ENCODE results near the gene GSPT1.
"Not testable (repeated sequence)": the region's sequence is repeated elsewhere in the genome, so short reads cannot be mapped to it uniquely, and the experiment has no call there.

The GSPT1 gene

DNA sequence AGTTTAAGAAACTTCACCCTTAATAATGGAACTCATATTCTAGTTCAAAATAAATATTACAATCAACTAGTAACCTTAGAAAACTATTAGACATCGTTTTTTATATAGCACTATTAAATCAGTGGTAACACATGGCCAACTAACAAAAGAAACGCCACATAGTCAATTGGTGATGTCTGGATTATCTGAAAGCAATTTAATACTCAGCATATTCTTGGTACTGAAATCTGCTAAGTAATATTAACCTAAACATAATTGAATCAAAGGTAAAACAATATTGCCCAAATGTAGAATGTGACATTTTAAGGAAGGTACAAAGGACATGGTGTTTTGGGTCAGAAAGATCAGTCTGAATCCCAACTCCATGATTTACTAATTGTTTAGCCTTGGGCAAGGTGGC, 53.3 kb downstream of the GSPT1 start:
- no peak for DNase-seq (ENCODE audit: low read depth in 2 of 2, low spot score in 1 of 2)

DNA sequence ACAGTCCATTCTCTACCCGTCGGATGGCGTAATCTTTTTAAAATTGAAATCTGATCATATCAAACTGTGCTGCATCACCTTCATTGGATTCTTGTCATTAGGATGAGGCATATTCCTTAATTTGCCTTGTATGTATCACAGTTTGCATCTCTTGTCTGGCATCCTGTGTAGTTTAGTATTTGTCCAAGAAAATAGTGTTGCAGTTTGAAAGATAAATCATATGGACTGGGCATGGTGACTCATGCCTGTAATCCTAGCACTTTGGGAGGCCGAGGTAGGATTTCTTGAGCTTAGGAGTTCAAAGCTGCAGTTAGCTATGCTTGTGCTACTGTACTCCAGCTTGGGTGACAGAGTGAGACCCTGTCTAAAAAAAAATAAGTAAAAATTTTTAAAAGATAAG, 58.6 kb downstream of the GSPT1 start:
- DNase-seq (ENCODE audit: low read depth in 2 of 2, low spot score in 1 of 2) = no peak

GRCh38 chr16:11852092-11852809, 63.5 kb downstream of the GSPT1 start:
- DNase-seq (ENCODE audit: low read depth in 2 of 2, low spot score in 1 of 2) = no peak

DNA sequence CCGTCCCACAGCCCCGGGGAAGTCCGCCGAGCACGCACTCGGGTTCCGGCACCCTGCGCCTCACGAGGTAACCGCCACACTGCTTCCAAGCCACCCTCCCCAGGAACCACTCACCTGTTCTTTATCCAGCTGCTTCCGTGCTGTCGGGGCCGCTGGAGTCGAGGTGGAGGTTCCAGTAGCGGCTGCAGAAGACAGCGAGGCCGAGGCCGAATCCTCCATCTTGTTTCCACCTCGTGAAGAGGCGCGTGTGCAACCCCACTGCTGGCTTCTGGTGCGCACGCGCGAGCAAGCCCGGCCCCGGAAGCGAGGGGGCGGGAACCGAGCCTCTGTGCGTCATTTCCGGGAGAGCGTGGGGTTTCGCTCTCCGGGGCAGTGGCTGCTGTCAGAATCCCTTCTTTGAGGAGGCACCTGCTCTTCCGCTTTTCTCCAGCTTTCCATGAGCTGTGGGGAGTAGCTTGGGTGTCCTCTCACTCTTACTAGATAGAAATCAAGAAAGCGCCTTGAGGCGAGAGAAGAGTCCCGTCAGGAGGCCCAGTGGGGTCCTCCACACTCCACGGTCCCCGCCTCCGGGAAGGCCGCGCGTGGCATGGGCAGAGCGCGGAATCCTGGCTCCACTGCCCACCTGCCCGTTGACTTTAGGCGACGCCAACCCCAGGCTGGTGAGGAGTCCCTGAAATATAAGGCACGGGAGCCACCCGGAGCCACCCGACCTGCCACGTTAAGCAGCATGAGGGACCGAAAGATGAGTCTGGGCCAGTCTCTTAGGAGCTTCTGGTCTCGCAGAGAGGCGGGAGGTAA, 64.3 kb downstream of the GSPT1 start, which contains the start of gene RSL1D1:
RSL1D1 (minus strand) TSS at position 249 of the 798 bp plus-strand sequence; CDS start at position 219, 30 bp downstream.
- DNase-seq (ENCODE audit: low read depth in 2 of 2, low spot score in 1 of 2) = peak; percentile 85 to 92

GRCh38 chr16:11848842-11849241, 66.9 kb downstream of the GSPT1 start:
- no peak for DNase-seq (ENCODE audit: low read depth in 2 of 2, low spot score in 1 of 2)

GRCh38 chr16:11844499-11844898, 71.3 kb downstream of the GSPT1 start:
- DNase-seq (ENCODE audit: low read depth in 2 of 2, low spot score in 1 of 2) = no peak

DNA sequence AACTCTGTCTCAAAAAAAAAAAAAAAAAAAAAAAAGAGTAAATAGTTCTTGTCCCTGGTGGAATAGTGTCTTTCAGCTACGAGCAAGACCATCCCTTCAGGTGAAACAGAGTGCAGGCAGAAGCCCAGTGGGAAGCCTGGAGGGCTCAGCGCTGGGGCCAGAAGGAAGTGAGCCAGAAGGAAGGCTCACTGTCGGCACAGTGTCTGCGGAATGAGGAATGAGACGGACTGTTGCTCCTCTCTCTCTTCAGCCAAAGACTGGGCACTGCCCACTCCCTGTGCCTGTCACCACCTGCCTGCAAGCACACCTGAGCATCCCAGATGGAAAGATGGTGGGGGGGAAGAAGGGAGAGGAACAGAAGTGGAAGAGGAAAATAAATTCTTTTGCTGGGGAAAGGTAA, 71.9 kb downstream of the GSPT1 start:
- DNase-seq (ENCODE audit: low read depth in 2 of 2, low spot score in 1 of 2) = no peak

DNA sequence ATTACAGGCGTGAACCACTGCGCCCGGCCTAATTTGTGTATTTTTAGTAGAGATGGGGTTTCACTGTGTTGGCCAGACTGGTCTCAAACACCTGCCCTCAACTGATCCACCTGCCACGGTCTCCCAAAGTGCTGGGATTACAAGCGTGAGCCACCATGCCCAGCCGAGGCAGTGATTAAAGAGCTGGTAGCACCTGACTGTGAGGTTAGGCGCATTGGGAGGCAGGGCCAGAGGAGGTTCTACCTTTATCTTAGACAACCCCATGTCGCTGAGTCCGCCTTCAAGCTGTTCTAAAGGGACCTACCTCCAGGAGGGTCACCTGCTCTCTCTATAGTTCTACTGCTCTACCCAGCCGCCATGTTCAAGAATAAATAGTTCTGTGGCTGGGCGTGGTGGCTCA, 72.5 kb downstream of the GSPT1 start:
- no peak for DNase-seq (ENCODE audit: low read depth in 2 of 2, low spot score in 1 of 2)

- DNase-seq (ENCODE audit: low read depth in 2 of 2, low spot score in 1 of 2) = no peak
Measured at GRCh38 chr16:11841026-11841425, 74.7 kb downstream of the GSPT1 start.

DNA sequence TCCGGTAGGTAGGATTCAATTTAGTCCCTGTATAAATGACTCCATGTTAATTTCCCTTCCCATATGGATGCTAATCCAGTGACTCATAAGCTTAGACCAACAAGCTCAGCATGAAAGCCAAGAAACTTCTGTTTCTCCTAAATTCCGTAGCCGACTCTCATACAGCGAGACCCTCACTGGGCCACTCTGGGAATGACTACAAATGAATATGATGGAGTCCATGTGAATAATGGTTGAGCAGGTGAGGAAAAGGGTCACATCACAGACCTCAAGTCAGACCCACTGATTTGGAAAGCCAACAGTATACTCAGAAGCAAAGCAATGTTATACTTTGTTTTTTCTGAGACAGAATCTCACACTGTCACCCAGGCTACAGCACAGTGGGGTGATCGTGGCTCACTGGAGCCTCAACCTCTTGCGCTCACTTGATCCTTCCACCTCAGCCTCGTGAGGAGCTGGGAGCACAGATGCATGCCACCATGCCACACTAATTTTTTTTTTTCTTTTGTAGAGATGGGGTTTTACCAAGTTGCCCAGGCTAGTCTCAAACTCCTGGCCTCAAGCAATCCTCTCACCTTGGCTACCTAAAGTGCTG, 79.0 kb downstream of the GSPT1 start:
- no peak for DNase-seq (ENCODE audit: low read depth in 2 of 2, low spot score in 1 of 2)

DNA sequence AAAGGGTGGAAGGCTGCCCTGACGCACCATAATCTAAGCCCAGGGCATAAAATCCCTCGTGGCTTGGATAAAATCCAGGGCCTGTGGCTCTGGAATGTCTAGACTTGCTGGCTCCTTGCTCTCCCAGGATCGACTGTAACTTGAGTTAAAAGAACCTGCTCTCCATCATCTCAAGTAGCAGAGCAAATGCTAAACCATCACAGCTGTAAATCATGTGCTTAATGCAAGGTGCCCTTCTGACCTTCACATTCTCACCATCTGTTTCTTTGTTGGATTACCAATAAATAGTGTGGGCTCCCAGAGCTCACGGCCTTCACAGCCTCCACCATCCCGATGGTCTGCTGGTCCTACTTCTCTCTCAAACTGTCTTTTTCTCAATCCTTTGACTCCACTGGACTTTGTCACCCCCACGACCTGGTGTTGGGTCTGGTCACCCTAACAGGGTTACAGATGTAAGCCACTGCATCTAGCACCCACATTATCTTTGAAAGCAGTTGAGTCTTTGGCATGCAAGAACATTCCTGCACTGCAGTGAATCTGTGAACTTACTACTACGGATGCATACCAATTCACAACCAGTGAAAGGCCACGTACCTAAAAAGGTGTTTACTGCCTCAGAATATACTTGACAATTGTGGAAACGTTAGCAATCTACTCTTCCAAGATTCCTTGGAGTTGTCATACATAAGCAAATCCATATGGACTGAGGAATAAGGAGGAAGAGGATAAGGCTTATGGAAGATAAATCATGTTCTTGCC, 79.7 kb downstream of the GSPT1 start:
- no peak for DNase-seq (ENCODE audit: low read depth in 2 of 2, low spot score in 1 of 2)

GRCh38 chr16:11835309-11835708, 80.4 kb downstream of the GSPT1 start:
- DNase-seq (ENCODE audit: low read depth in 2 of 2, low spot score in 1 of 2) = no peak

DNA sequence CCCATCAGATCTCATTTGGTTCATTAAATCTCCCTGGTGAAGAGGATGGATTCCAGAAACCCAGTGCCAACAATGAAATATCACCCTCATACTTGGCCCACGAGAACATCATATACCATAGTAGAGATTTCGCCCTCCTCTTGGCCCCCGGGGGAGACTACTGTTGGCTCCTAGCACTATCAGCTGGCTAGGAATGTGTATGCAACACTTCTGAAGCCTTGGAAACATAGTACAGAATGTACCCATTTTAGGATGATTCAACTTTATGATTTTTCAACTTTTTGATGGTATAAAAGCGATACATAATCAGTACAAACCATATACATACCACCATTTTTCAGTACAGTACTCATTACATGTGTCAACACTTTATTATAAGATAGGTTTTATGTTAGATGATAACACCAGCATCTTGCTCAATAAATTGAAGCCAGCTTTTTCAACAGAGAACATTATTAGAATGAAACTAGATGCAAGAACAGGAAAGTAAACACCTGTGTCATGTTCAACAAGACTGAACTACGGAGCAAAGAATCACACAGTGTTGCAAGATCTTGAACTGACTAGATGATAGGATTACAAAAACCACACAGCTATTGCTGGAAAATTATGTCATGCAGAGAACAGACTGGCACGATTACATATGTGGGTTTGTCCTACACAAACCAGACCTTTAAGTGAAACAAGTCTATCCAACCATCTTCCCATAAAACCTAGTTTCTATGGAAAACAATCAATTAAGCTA, 81.6 kb downstream of the GSPT1 start:
- DNase-seq (ENCODE audit: low read depth in 2 of 2, low spot score in 1 of 2) = no peak

DNA sequence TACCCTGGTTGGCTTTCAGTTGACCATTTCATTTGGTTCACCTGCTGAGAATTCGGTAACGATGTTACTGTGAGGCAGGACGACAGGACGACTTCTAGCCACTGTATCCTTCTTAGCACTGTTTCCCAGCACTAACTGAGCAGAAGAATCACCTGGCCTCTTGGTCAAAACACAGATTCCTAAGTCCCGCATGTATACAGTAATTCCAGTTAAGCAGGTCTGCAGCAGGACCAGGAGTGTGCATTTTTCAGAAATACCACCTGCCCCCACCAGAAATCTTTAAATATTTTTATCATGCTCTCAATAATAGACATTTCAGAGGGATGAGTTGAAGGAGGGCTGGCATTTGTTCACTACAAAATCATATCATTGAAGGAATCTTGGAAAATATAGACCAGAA, 87.1 kb downstream of the GSPT1 start:
- no peak for DNase-seq (ENCODE audit: low read depth in 2 of 2, low spot score in 1 of 2)

DNA sequence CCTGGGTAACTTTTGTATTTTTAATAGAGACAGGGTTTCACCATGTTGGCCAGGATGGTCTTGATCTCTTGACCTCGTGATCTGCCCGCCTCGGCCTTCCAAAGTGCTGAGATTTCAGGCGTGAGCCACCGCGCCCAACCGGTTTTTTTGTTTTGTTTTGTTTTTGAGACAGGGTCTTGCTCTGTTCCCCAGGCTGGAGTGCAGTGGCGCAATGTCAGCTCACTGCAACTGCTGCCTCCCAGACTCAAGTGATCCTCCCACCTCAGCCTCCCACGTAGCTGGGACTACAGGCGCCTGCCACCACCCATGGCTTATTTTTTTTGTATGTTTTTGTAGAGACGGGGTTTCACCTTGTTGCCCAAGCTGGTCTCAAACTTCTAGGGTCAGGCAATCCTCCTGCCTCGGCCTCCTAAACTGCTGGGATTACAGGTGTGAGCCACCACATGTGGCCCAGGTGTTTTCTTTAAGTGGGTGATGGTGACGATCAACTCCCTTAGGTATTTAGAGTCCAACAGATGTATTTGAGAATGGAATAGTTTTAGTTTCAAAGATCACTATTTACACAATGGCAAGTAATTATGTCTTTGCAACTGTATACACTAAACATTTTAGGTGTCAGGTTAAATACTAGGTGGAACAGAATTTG, 90.1 kb downstream of the GSPT1 start:
- DNase-seq (ENCODE audit: low read depth in 2 of 2, low spot score in 1 of 2) = not testable (repeated sequence)

- no peak for DNase-seq (ENCODE audit: low read depth in 2 of 2, low spot score in 1 of 2)
Measured at GRCh38 chr16:11824362-11824761, 91.4 kb downstream of the GSPT1 start.

DNA sequence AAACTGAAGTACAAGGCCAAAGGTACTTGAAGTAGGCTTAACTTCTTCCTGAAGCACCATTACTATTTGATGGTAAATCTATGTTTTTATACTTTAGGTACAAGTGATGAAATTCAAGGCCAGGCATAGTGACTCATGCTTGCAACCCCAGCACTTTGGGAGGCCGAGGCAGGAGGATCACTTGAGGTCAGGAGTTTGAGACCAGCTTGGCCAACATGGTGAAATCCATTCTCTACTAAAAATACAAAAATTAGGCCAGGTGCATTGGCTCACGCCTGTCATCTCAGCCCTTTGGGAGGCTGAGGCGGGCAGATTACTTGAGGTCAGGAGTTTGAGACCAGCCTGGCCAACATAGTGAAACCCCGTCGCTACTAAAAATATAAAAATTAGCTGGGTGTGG, 92.1 kb downstream of the GSPT1 start:
- not testable (repeated sequence) for DNase-seq (ENCODE audit: low read depth in 2 of 2, low spot score in 1 of 2)

GRCh38 chr16:11819798-11820197, 96.0 kb downstream of the GSPT1 start:
- DNase-seq (ENCODE audit: low read depth in 2 of 2, low spot score in 1 of 2) = no peak

- DNase-seq (ENCODE audit: low read depth in 2 of 2, low spot score in 1 of 2) = not testable (repeated sequence)
Measured at GRCh38 chr16:11818970-11819369, 96.8 kb downstream of the GSPT1 start.

Data from stimulated activated CD8-positive, alpha-beta memory T cell treated with anti-CD3 and anti-CD28 coated beads, Interleukin-4, amount 100 ng/mL, for 1 hour (primary cell).